GM12878 (cell line): ENCODE results near the gene RASA4B. TPM values are rescaled to one million over a fixed set of nuclear protein-coding genes. Genes with fewer than 3 reads are reported as not detected.

Experiments used
- BMI1 ChIP-seq: fragments of 450-650 bp; IDR thresholded peaks from 2 replicates; pipeline ENCODE4 v1.6.1; 2016; ENCODE audit warnings: mild to moderate bottlenecking, moderate library complexity, borderline replicate concordance
- BRCA1 ChIP-seq: IDR thresholded peaks from 2 replicates; pipeline ENCODE4 v1.6.1; 2011; ENCODE audit warnings: low read depth, low read length, improper control_type of control experiment
- CBX5 ChIP-seq: sonication (generic); IDR thresholded peaks from 2 replicates; pipeline ENCODE4 v1.6.1; 2016; ENCODE audit warnings: low read depth, moderate library complexity, mild to moderate bottlenecking, inconsistent platforms
- HCFC1 ChIP-seq: fragments of 150-350 bp; IDR thresholded peaks from 2 replicates; pipeline ENCODE4 v1.6.1; 2014; ENCODE audit warnings: low read length
- HDAC2 ChIP-seq: fragments of 200-600 bp; sonication (generic); IDR thresholded peaks from 2 replicates; pipeline ENCODE4 v1.6.1; 2017
- MEF2A ChIP-seq: IDR thresholded peaks from 2 replicates; pipeline ENCODE4 v1.6.1; 2011; ENCODE audit warnings: low read depth, mild to moderate bottlenecking, low read length, moderate library complexity; ENCODE audit not compliant: insufficient read depth
- MEF2B ChIP-seq: fragments of 450-650 bp; IDR thresholded peaks from 2 replicates; pipeline ENCODE4 v1.6.1; 2018; ENCODE audit warnings: mild to moderate bottlenecking, moderate library complexity; ENCODE audit not compliant: partially characterized antibody, poor library complexity, severe bottlenecking
- NFYB ChIP-seq: IDR thresholded peaks from 2 replicates; pipeline ENCODE4 v1.6.1; 2011; ENCODE audit warnings: low read depth, mild to moderate bottlenecking, low read length, improper control_type of control experiment, moderate library complexity; ENCODE audit not compliant: insufficient read depth
- NR2F1 ChIP-seq: fragments of 450-650 bp; conservative IDR thresholded peaks from 2 replicates; pipeline ENCODE4 v1.6.1; 2017; ENCODE audit warnings: mild to moderate bottlenecking
- SIN3A ChIP-seq: IDR thresholded peaks from 2 replicates; pipeline ENCODE4 v1.6.1; 2012; ENCODE audit warnings: low read depth, low read length, improper control_type of control experiment
- SMAD5 ChIP-seq: IDR thresholded peaks from 2 replicates; pipeline ENCODE4 v1.6.1; 2016; ENCODE audit warnings: antibody characterized with exemption, low read depth
- SP1 ChIP-seq: IDR thresholded peaks from one replicate; pipeline ENCODE4 v1.6.1; 2011; ENCODE audit warnings: low read depth, low read length
- STAT1 ChIP-seq: fragments of 450-650 bp; conservative IDR thresholded peaks from 2 replicates; pipeline ENCODE4 v1.6.1; 2014; ENCODE audit warnings: antibody characterized with exemption, mild to moderate bottlenecking
- ZNF217 ChIP-seq: fragments of 450-650 bp; IDR thresholded peaks from 2 replicates; pipeline ENCODE4 v1.6.1; 2017; ENCODE audit warnings: antibody characterized with exemption, mild to moderate bottlenecking
- ZNF24 ChIP-seq: fragments of 450-650 bp; IDR thresholded peaks from 2 replicates; pipeline ENCODE4 v1.6.1; 2017; ENCODE audit warnings: antibody characterized with exemption, mild to moderate bottlenecking
- polyA plus RNA-seq, 11 experiments: library from polyadenylated mRNA; depleted of rRNA in 4 of 11; unstranded in 6 of 11; stranded (reverse) in 5 of 11; fragments of >200 nt; fragmentation: Nextera tagmentation in 4 of 11; fragmentation: Illumina TruSeq in 1 of 11; extraction: Ambion mirVana in 4 of 11; extraction: Trizol in 1 of 11; gene quantifications; 1 replicate in 1 of 11; 2 replicates in 10 of 11; pipeline versions ENCODE4 v1.2.1 to v1.2.3, GENCODE V29; 2011 to 2016; ENCODE audit warnings: inconsistent platforms in 2 of 11, missing spikeins in 2 of 11, low read depth in 1 of 11
- total RNA-seq, 4 experiments: library from RNA; depleted of rRNA in 3 of 4; stranded (reverse); fragments of >200 nt in 3 of 4; fragmentation: Illumina TruSeq in 1 of 4; extraction: Trizol in 1 of 4; gene quantifications; 2 replicates each; pipeline versions ENCODE4 v1.2.1 to v1.2.3, GENCODE V29; 2013 to 2021
- TF ChIP-seq, protein P1 (sequence below): fragments of 450-650 bp; IDR thresholded peaks from 2 replicates; pipeline ENCODE4 v1.6.1; 2018; ENCODE audit warnings: borderline replicate concordance, mild to moderate bottlenecking; ENCODE audit not compliant: partially characterized antibody
- TF ChIP-seq, protein P2 (sequence below): IDR thresholded peaks from 2 replicates; pipeline ENCODE4 v1.6.1; 2012; ENCODE audit warnings: low read depth, low read length, improper control_type of control experiment
- TF ChIP-seq, protein P3 (sequence below): fragments of 450-650 bp; IDR thresholded peaks from 2 replicates; pipeline ENCODE4 v1.6.1; 2017; ENCODE audit warnings: mild to moderate bottlenecking, low read depth, inconsistent platforms; ENCODE audit not compliant: poor library complexity, severe bottlenecking
- TF ChIP-seq, protein P4 (sequence below): IDR thresholded peaks from 2 replicates; pipeline ENCODE4 v1.6.1; 2011; ENCODE audit warnings: borderline replicate concordance, low read depth, mild to moderate bottlenecking, moderate library complexity, mixed read lengths, low read length; ENCODE audit not compliant: insufficient read depth; ENCODE audit errors: extremely low read length
- TF ChIP-seq, protein P5 (sequence below): fragments of 450-650 bp; formaldehyde crosslinking; IDR thresholded peaks from 2 replicates; pipeline ENCODE4 v1.5.0; 2022; ENCODE audit warnings: mild to moderate bottlenecking, missing genetic modification characterization

Gene RASA4B
- total and polyA plus RNA-seq, 10 of the 15 experiments (the other 5 are each of a cell fraction or from before 2014, with no cell fraction given): 0.10 to 16.4 (median 6.4) TPM

DNA sequence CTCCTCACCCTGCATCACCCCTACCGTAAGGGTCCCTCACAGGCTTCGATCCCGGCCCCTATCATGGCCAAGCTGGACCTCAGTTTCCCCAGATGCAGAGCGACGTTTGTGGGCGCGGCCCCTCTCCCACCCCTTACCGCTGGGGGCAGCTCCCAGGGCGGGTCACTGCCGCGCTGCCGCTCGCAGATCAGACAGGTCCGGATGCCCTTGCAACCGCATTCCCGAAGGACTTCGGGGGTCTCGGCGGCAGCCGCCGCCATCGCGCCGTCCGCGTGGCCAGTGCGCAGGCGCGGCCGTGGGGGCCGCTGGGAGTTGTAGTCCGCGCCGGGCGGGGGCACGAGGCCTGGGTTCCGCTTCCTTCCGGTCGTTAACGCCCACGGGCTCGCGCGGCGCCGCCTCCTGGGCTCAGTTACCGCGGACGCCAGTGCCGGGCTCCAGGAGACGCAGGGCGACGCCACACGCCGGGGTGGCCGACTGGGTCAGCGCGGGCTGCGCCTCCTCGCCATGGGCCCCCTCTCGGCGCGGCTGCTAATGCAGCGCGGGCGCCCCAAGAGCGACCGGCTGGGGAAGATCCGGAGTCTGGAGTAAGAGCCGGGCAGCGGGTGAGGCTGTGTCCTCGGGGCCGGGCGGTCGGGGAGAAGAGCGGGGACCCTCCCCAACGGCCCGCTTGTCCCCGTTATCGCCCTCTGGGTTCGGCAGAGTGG is 52.8 kb downstream of the RASA4B start, which contains the start of the genes ALKBH4 and LRWD1 (continued):
- TF ChIP-seq, protein P1, sequence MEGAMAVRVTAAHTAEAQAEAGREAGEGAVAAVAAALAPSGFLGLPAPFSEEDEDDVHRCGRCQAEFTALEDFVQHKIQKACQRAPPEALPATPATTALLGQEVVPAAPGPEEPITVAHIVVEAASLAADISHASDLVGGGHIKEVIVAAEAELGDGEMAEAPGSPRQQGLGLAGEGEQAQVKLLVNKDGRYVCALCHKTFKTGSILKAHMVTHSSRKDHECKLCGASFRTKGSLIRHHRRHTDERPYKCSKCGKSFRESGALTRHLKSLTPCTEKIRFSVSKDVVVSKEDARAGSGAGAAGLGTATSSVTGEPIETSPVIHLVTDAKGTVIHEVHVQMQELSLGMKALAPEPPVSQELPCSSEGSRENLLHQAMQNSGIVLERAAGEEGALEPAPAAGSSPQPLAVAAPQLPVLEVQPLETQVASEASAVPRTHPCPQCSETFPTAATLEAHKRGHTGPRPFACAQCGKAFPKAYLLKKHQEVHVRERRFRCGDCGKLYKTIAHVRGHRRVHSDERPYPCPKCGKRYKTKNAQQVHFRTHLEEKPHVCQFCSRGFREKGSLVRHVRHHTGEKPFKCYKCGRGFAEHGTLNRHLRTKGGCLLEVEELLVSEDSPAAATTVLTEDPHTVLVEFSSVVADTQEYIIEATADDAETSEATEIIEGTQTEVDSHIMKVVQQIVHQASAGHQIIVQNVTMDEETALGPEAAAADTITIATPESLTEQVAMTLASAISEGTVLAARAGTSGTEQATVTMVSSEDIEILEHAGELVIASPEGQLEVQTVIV: no peak
- 0 out of 2 replicates have a peak, but pooled peaks have one; percentile 65 for TF ChIP-seq SMAD5
- no peak for TF ChIP-seq BMI1
- no peak for TF ChIP-seq SP1
- peak; percentile 79; the same call in 1 of the 2 replicates for TF ChIP-seq NR2F1
- TF ChIP-seq, protein P2, sequence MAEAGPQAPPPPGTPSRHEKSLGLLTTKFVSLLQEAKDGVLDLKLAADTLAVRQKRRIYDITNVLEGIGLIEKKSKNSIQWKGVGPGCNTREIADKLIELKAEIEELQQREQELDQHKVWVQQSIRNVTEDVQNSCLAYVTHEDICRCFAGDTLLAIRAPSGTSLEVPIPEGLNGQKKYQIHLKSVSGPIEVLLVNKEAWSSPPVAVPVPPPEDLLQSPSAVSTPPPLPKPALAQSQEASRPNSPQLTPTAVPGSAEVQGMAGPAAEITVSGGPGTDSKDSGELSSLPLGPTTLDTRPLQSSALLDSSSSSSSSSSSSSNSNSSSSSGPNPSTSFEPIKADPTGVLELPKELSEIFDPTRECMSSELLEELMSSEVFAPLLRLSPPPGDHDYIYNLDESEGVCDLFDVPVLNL: no peak; the same call in 1 of the 2 replicates
- no peak for TF ChIP-seq NFYB
- 0 out of 2 replicates have a peak, but pooled peaks have one; percentile 45 for TF ChIP-seq CBX5
- no peak for TF ChIP-seq MEF2B
- TF ChIP-seq BRCA1: 0 out of 2 replicates have a peak, but pooled peaks have one; percentile 16
- no peak for TF ChIP-seq ZNF217
- peak; percentile 95 for TF ChIP-seq HCFC1
- 0 out of 2 replicates have a peak, but pooled peaks have one; percentile 45 for TF ChIP-seq MEF2A
- 0 out of 2 replicates have a peak, but pooled peaks have one; percentile 16 for TF ChIP-seq ZNF24
- TF ChIP-seq, protein P3, sequence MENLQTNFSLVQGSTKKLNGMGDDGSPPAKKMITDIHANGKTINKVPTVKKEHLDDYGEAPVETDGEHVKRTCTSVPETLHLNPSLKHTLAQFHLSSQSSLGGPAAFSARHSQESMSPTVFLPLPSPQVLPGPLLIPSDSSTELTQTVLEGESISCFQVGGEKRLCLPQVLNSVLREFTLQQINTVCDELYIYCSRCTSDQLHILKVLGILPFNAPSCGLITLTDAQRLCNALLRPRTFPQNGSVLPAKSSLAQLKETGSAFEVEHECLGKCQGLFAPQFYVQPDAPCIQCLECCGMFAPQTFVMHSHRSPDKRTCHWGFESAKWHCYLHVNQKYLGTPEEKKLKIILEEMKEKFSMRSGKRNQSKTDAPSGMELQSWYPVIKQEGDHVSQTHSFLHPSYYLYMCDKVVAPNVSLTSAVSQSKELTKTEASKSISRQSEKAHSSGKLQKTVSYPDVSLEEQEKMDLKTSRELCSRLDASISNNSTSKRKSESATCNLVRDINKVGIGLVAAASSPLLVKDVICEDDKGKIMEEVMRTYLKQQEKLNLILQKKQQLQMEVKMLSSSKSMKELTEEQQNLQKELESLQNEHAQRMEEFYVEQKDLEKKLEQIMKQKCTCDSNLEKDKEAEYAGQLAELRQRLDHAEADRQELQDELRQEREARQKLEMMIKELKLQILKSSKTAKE: no peak
- TF ChIP-seq STAT1: 0 out of 2 replicates have a peak, but pooled peaks have one; percentile 13
- TF ChIP-seq, protein P4, sequence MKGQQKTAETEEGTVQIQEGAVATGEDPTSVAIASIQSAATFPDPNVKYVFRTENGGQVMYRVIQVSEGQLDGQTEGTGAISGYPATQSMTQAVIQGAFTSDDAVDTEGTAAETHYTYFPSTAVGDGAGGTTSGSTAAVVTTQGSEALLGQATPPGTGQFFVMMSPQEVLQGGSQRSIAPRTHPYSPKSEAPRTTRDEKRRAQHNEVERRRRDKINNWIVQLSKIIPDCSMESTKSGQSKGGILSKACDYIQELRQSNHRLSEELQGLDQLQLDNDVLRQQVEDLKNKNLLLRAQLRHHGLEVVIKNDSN: peak; percentile 66
- TF ChIP-seq SIN3A: peak; percentile 66; the same call in 1 of the 2 replicates
- TF ChIP-seq HDAC2: no peak
- TF ChIP-seq, protein P5, sequence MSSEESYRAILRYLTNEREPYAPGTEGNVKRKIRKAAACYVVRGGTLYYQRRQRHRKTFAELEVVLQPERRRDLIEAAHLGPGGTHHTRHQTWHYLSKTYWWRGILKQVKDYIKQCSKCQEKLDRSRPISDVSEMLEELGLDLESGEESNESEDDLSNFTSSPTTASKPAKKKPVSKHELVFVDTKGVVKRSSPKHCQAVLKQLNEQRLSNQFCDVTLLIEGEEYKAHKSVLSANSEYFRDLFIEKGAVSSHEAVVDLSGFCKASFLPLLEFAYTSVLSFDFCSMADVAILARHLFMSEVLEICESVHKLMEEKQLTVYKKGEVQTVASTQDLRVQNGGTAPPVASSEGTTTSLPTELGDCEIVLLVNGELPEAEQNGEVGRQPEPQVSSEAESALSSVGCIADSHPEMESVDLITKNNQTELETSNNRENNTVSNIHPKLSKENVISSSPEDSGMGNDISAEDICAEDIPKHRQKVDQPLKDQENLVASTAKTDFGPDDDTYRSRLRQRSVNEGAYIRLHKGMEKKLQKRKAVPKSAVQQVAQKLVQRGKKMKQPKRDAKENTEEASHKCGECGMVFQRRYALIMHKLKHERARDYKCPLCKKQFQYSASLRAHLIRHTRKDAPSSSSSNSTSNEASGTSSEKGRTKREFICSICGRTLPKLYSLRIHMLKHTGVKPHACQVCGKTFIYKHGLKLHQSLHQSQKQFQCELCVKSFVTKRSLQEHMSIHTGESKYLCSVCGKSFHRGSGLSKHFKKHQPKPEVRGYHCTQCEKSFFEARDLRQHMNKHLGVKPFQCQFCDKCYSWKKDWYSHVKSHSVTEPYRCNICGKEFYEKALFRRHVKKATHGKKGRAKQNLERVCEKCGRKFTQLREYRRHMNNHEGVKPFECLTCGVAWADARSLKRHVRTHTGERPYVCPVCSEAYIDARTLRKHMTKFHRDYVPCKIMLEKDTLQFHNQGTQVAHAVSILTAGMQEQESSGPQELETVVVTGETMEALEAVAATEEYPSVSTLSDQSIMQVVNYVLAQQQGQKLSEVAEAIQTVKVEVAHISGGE (CRISPR knock-in tag): no peak
